CD14-positive monocyte (primary cell): ENCODE measurements around the gene TMEM40. TPM values are rescaled to one million over a fixed set of nuclear protein-coding genes. Genes with fewer than 3 reads are reported as not detected.

ENCODE experiments used
- DNase-seq, 3 donors: peaks; one replicate each; pipeline ENCODE4 v3.0.0-alpha.2; 2011 to 2022
- H2AFZ ChIP-seq: 2 replicates; pipeline ENCODE4 v1.6.0; 2012; ENCODE audit warnings: mild to moderate bottlenecking, low read depth, low read length, inconsistent platforms; ENCODE audit not compliant: insufficient read depth, poor library complexity, severe bottlenecking
- H3K27ac ChIP-seq, 2 donors: 1 replicate in 1 of 2; 2 replicates in 1 of 2; pipeline ENCODE4 v1.5.1; 2012 to 2013; ENCODE audit warnings: low read length in 2 of 2, control low read depth in 1 of 2, inconsistent platforms in 1 of 2, low read depth in 1 of 2, mild to moderate bottlenecking in 1 of 2
- H3K27me3 ChIP-seq, 2 donors: one replicate each; pipeline versions ENCODE4 v1.6.0 to v1.6.1; 2011 to 2013; ENCODE audit warnings: low read length in 2 of 2; ENCODE audit not compliant: control insufficient read depth in 2 of 2, insufficient read depth in 2 of 2
- H3K36me3 ChIP-seq, 2 donors: replicated peaks in 1 of 2; 1 replicate in 1 of 2; 2 replicates in 1 of 2; pipeline versions ENCODE4 v1.5.1 to v1.6.1; 2012 to 2013; ENCODE audit warnings: low read length in 2 of 2, control low read depth in 1 of 2, inconsistent platforms in 1 of 2, mild to moderate bottlenecking in 1 of 2; ENCODE audit not compliant: insufficient read depth in 2 of 2, control insufficient read depth in 1 of 2
- H3K4me1 ChIP-seq, 2 donors: 1 replicate in 1 of 2; 2 replicates in 1 of 2; pipeline versions ENCODE4 v1.5.1 to v1.6.1; 2012 to 2013; ENCODE audit warnings: low read length in 2 of 2, control low read depth in 1 of 2, inconsistent platforms in 1 of 2, mild to moderate bottlenecking in 1 of 2, moderate library complexity in 1 of 2; ENCODE audit not compliant: insufficient read depth in 2 of 2, control insufficient read depth in 1 of 2
- H3K4me2 ChIP-seq: replicated peaks from 2 replicates; pipeline ENCODE3; 2012; ENCODE audit warnings: low read length, moderate library complexity, mild to moderate bottlenecking; ENCODE audit not compliant: poor library complexity, severe bottlenecking; ENCODE audit errors: extremely low read depth
- H3K4me3 ChIP-seq, 3 experiments: fragments of 200-600 bp in 1 of 3; sonication (generic) in 1 of 3; replicated peaks in 1 of 3; 1 replicate in 2 of 3; 2 replicates in 1 of 3; pipeline ENCODE4 v1.5.1; 2011 to 2013; ENCODE audit warnings: low read length in 3 of 3, mild to moderate bottlenecking in 3 of 3, control low read depth in 2 of 3, low read depth in 2 of 3, inconsistent platforms in 1 of 3, moderate library complexity in 1 of 3
- H3K79me2 ChIP-seq: 2 replicates; pipeline ENCODE4 v1.6.0; 2012; ENCODE audit warnings: mild to moderate bottlenecking, control low read depth, inconsistent platforms, low read length, moderate library complexity; ENCODE audit not compliant: insufficient read depth
- H3K9ac ChIP-seq: 2 replicates; pipeline ENCODE4 v1.6.0; 2017; ENCODE audit warnings: low read length, mild to moderate bottlenecking; ENCODE audit not compliant: insufficient read depth, poor library complexity, severe bottlenecking
- H3K9me3 ChIP-seq, 2 donors: replicated peaks in 1 of 2; 1 replicate in 1 of 2; 2 replicates in 1 of 2; pipeline versions ENCODE4 v1.5.1 to v1.6.1; 2012 to 2013; ENCODE audit warnings: low read length in 2 of 2, control low read depth in 1 of 2; ENCODE audit not compliant: control insufficient read depth in 1 of 2, insufficient read depth in 1 of 2
- H4K20me1 ChIP-seq: 2 replicates; pipeline ENCODE4 v1.6.0; 2012; ENCODE audit warnings: mild to moderate bottlenecking, low read length, control low read depth, moderate library complexity; ENCODE audit not compliant: insufficient read depth
- H3K27ac Mint-ChIP-seq, 7 donors: one replicate each; pipeline ENCODE4 v1.8.0; 2020; ENCODE audit warnings: mild to moderate bottlenecking in 7 of 7, mixed read lengths in 7 of 7, moderate library complexity in 6 of 7, inconsistent platforms in 2 of 7
- H3K27me3 Mint-ChIP-seq, 3 donors: one replicate each; pipeline ENCODE4 v1.8.0; 2021 to 2022; ENCODE audit warnings: low read depth in 3 of 3, mild to moderate bottlenecking in 3 of 3, mixed read lengths in 3 of 3, moderate library complexity in 3 of 3, inconsistent platforms in 1 of 3
- H3K36me3 Mint-ChIP-seq, 2 donors: one replicate each; pipeline ENCODE4 v1.8.0; 2020; ENCODE audit warnings: mixed read lengths in 2 of 2, inconsistent platforms in 1 of 2, mild to moderate bottlenecking in 1 of 2
- H3K4me1 Mint-ChIP-seq: one replicate; pipeline ENCODE4 v1.8.0; 2020; ENCODE audit warnings: mild to moderate bottlenecking, mixed read lengths
- H3K4me3 Mint-ChIP-seq, 2 donors: one replicate each; pipeline ENCODE4 v1.8.0; 2020; ENCODE audit warnings: mild to moderate bottlenecking in 2 of 2, mixed read lengths in 2 of 2, moderate library complexity in 1 of 2
- H3K9me3 Mint-ChIP-seq, 7 donors: one replicate each; pipeline ENCODE4 v1.8.0; 2020 to 2022; ENCODE audit warnings: mixed read lengths in 7 of 7, mild to moderate bottlenecking in 6 of 7, moderate library complexity in 6 of 7, inconsistent platforms in 2 of 7
- WGBS: methylation state at CpG from one replicate; pipeline ENCODE4 v1.1.5; 2013; ENCODE audit warnings: missing lambda C conversion rate; ENCODE audit not compliant: insufficient coverage; 5-methylcytosine and 5-hydroxymethylcytosine counted together
- intact Hi-C, 2 donors: fragments of 100-400 bp; cut with micrococcal nuclease; formaldehyde crosslinking; loops; one replicate each; pipeline versions ENCODE4 v1.15.0 to v1.15.1; 2023
- polyA plus RNA-seq, 3 donors: library from polyadenylated mRNA; depleted of rRNA in 1 of 3; unstranded in 2 of 3; stranded (reverse) in 1 of 3; fragments of 300-500 nt in 2 of 3; fragments of >200 nt in 1 of 3; fragmentation: Illumina TruSeq in 2 of 3; gene quantifications; 1 replicate in 2 of 3; 2 replicates in 1 of 3; pipeline ENCODE4 v1.2.3, GENCODE V29; 2012 to 2021
- TF ChIP-seq, protein P1 (sequence below): fragments of 200-600 bp; IDR thresholded peaks from one replicate; pipeline ENCODE4 v1.8.0; 2022; ENCODE audit warnings: antibody characterized with exemption, mild to moderate bottlenecking

Gene TMEM40
- polyA plus RNA-seq, 3 donors = 0.92 TPM; not detected in 2

- no peaks in the 10 kb centered on the region for H4K20me1 ChIP-seq
- peaks cover 29% of the 10 kb centered on the region for H3K4me1 Mint-ChIP-seq
- H3K4me3 ChIP-seq = no peak overlapping the region
- peak overlapping the region in 3 of 7 donors; percentile 37 to 49 (median 46) for H3K27ac Mint-ChIP-seq
- H3K4me2 ChIP-seq = no peak overlapping the region
- no peaks in the 10 kb centered on the region for H3K9me3 ChIP-seq
- H3K9ac ChIP-seq = no peak overlapping the region
- H3K27me3 ChIP-seq = no peaks in the 10 kb centered on the region
- no peak overlapping the region for H3K27ac ChIP-seq
- no peak overlapping the region for H2AFZ ChIP-seq
- intact Hi-C loops = loop anchor here in 1 of 2 donors (5.0 kb wide), 1 partner anchor 60 kb away; no protein-coding TSS in a partner anchor
- H3K36me3 ChIP-seq = no peaks in the 10 kb centered on the region
- H3K9me3 Mint-ChIP-seq = peaks cover 0 to 3% (median 0%) of the 10 kb centered on the region in 7 donors
- H3K4me3 Mint-ChIP-seq = peak overlapping the region in 1 of 2 donors; percentile 19
- peaks cover 10 to 12% of the 10 kb centered on the region in 2 donors for H3K4me1 ChIP-seq
- DNase-seq = peak; percentile 29 to 51 (median 50)
- no peaks in the 10 kb centered on the region for H3K36me3 Mint-ChIP-seq
- peaks cover 6 to 15% (median 10%) of the 10 kb centered on the region in 3 donors for H3K27me3 Mint-ChIP-seq
- no peaks in the 10 kb centered on the region for H3K79me2 ChIP-seq
- TF ChIP-seq, protein P1, sequence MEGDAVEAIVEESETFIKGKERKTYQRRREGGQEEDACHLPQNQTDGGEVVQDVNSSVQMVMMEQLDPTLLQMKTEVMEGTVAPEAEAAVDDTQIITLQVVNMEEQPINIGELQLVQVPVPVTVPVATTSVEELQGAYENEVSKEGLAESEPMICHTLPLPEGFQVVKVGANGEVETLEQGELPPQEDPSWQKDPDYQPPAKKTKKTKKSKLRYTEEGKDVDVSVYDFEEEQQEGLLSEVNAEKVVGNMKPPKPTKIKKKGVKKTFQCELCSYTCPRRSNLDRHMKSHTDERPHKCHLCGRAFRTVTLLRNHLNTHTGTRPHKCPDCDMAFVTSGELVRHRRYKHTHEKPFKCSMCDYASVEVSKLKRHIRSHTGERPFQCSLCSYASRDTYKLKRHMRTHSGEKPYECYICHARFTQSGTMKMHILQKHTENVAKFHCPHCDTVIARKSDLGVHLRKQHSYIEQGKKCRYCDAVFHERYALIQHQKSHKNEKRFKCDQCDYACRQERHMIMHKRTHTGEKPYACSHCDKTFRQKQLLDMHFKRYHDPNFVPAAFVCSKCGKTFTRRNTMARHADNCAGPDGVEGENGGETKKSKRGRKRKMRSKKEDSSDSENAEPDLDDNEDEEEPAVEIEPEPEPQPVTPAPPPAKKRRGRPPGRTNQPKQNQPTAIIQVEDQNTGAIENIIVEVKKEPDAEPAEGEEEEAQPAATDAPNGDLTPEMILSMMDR = no peak
- 25% methylated on average over 2 of the region's 2 CpGs for WGBS
Measured at GRCh38 chr3:12707449-12707848, 51.6 kb downstream of the TMEM40 start.

GRCh38 chr3:12706504-12707253 lies 52.4 kb downstream of the TMEM40 start:
- Histone ChIP-seq H3K4me2 (no peak overlapping the region), H3K4me3 (no peak overlapping the region), H3K27me3 (no peaks in the 10 kb centered on the region), H4K20me1 (no peaks in the 10 kb centered on the region), H3K79me2 (no peaks in the 10 kb centered on the region), H2AFZ (no peak overlapping the region), H3K4me1 (peaks cover 10 to 12% of the 10 kb centered on the region in 2 donors), H3K27ac (no peak overlapping the region), H3K9me3 (no peaks in the 10 kb centered on the region), H3K36me3 (no peaks in the 10 kb centered on the region), H3K9ac (no peak overlapping the region)
- H3K36me3 Mint-ChIP-seq = no peaks in the 10 kb centered on the region
- TF ChIP-seq, protein P1 = peak; percentile 86
- WGBS = no CpG with 5 or more reads among the region's 2 CpGs
- DNase-seq = peak; percentile 70 to 78 (median 78)
- peaks cover 6 to 15% (median 10%) of the 10 kb centered on the region in 3 donors for H3K27me3 Mint-ChIP-seq
- intact Hi-C loops = loop anchor here in 1 of 2 donors (5.0 kb wide), 1 partner anchor 59 kb away; no protein-coding TSS in a partner anchor
- H3K4me1 Mint-ChIP-seq = peaks cover 29% of the 10 kb centered on the region
- peak overlapping the region in 1 of 2 donors; percentile 19 for H3K4me3 Mint-ChIP-seq
- peak overlapping the region in 1 of 7 donors; percentile 73 for H3K27ac Mint-ChIP-seq
- H3K9me3 Mint-ChIP-seq = peaks cover 0 to 3% (median 0%) of the 10 kb centered on the region in 7 donors
